GM21526 (cell line): Measurements from ENCODE around the gene ALKAL2.

Experiments
- ATAC-seq: cut with Tn5 transposase; IDR thresholded peaks from one replicate; pipeline ENCODE4 v1.9.1; 2021; ENCODE audit warnings: moderate library complexity; ENCODE audit not compliant: unreplicated experiment, low FRiP score

The ALKAL2 gene

GRCh38 chr2:274503-274902 is 13.4 kb downstream of the ALKAL2 start:
- ATAC-seq: no peak

- ATAC-seq: no peak
Observed at GRCh38 chr2:273333-273732, 14.6 kb downstream of the ALKAL2 start.

GRCh38 chr2:271917-272316 is 16.0 kb downstream of the ALKAL2 start:
- ATAC-seq: no peak

GRCh38 chr2:270861-271260 is 17.0 kb downstream of the ALKAL2 start:
- no peak for ATAC-seq

- ATAC-seq: no peak
Observed at GRCh38 chr2:269356-270030, 18.4 kb downstream of the ALKAL2 start.

GRCh38 chr2:268323-268722 is 19.6 kb downstream of the ALKAL2 start:
- ATAC-seq: no peak

- peak; percentile 88 for ATAC-seq
Observed at GRCh38 chr2:264493-265468, 23.1 kb downstream of the ALKAL2 start, which contains the start of gene ACP1. Gene ACP1 (plus strand): TSS chr2:264947. CDS start chr2:264965, 18 bp downstream.

- ATAC-seq: peak; percentile 33
Observed at GRCh38 chr2:263774-264492, 24.0 kb downstream of the ALKAL2 start, which contains the start of gene SH3YL1. Gene SH3YL1 (minus strand): TSS chr2:264032. CDS start chr2:263984, 48 bp downstream.

GRCh38 chr2:263022-263738 is 24.7 kb downstream of the ALKAL2 start:
- no peak for ATAC-seq

GRCh38 chr2:262117-262516 is 25.8 kb downstream of the ALKAL2 start:
- ATAC-seq: no peak

- ATAC-seq: no peak
Observed at GRCh38 chr2:260507-261161, 27.3 kb downstream of the ALKAL2 start.

GRCh38 chr2:259789-260331 is 28.0 kb downstream of the ALKAL2 start:
- no peak for ATAC-seq

GRCh38 chr2:258933-259332 is 29.0 kb downstream of the ALKAL2 start:
- ATAC-seq: no peak

GRCh38 chr2:257842-258241 is 30.0 kb downstream of the ALKAL2 start:
- no peak for ATAC-seq

GRCh38 chr2:257429-257828 is 30.5 kb downstream of the ALKAL2 start:
- no peak for ATAC-seq

- no peak for ATAC-seq
Observed at GRCh38 chr2:256094-256493, 31.8 kb downstream of the ALKAL2 start.

- ATAC-seq: no peak
Observed at GRCh38 chr2:255195-255594, 32.7 kb downstream of the ALKAL2 start.

GRCh38 chr2:254241-254640 is 33.6 kb downstream of the ALKAL2 start:
- no peak for ATAC-seq

- no peak for ATAC-seq
Observed at GRCh38 chr2:253202-253638, 34.7 kb downstream of the ALKAL2 start.
